Measurements from ENCODE around the gene KCNG2.
"Not testable (repeated sequence)": the region's sequence is repeated elsewhere in the genome, so short reads cannot be mapped to it uniquely, and the experiment has no call there.

KCNG2 gene

DNA sequence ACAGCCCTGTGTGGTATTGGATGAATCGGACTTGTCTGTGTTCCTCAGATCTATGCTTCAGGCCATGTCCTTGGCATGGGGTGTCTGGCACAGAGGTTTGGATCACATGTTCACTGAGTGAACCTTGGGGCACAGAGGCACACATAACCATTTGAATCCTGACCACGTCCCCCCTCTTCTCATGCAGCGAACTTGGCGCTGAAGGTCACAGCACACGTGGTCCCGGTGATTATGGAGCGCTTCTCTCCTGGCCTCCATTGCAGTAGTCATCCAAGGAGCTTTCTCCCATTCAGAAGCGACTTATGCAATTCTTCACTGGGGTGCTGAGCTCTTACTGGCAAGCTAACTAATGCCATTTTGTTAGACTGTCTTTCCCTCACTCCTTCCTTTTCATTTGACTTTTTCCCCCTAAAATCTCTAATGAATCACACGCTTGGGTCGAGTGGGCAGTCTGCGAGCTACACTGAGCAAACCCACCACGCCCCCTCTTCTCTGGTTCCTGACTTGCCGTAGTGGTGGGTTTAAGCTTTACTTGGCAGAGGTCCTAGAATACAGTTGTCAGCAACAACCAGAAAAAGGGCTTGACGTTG is 59.4 kb downstream of the KCNG2 start:
- TF ChIP-seq, protein P1, sequence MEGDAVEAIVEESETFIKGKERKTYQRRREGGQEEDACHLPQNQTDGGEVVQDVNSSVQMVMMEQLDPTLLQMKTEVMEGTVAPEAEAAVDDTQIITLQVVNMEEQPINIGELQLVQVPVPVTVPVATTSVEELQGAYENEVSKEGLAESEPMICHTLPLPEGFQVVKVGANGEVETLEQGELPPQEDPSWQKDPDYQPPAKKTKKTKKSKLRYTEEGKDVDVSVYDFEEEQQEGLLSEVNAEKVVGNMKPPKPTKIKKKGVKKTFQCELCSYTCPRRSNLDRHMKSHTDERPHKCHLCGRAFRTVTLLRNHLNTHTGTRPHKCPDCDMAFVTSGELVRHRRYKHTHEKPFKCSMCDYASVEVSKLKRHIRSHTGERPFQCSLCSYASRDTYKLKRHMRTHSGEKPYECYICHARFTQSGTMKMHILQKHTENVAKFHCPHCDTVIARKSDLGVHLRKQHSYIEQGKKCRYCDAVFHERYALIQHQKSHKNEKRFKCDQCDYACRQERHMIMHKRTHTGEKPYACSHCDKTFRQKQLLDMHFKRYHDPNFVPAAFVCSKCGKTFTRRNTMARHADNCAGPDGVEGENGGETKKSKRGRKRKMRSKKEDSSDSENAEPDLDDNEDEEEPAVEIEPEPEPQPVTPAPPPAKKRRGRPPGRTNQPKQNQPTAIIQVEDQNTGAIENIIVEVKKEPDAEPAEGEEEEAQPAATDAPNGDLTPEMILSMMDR (conservative IDR thresholded peaks at IDR 0.05; ENCODE audit: control insufficient read depth, insufficient read depth, low read depth, low read length): no peak
- no peak overlapping the region for H3K4me3 ChIP-seq (ENCODE audit: control insufficient read depth, low read depth, low read length)
- peak; percentile 70 for DNase-seq (ENCODE audit: low read depth)

DNA sequence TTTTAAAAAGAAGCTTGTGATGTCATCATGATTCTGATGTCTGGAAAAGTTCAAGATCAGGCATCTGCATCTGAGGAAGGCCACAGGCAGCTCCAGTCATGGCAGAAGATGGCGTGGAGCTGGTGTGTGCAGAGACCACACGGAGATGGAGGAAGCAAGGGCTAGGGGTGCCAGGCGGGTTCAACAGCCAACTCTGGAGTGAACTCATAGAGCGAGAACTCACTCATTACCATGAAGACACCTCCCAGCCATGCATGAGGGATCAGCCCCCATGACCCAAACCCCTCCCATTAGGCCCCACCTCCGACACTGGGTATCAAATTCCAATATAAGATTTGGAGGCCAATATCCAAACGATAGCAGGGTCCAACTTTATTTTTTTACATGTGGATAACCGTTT is 61.6 kb downstream of the KCNG2 start:
- TF ChIP-seq, protein P1 (conservative IDR thresholded peaks at IDR 0.05; ENCODE audit: control insufficient read depth, insufficient read depth, low read depth, low read length): no peak
- H3K4me3 ChIP-seq (ENCODE audit: control insufficient read depth, low read depth, low read length): no peak overlapping the region

GRCh38 chr18:79861687-79862086 is 63.9 kb downstream of the KCNG2 start:
- TF ChIP-seq, protein P1 (conservative IDR thresholded peaks at IDR 0.05; ENCODE audit: control insufficient read depth, insufficient read depth, low read depth, low read length): no peak
- H3K4me3 ChIP-seq (ENCODE audit: control insufficient read depth, low read depth, low read length): no peak overlapping the region
- no peak for DNase-seq (ENCODE audit: low read depth)

More for the DNA sequence above, 61.6 kb downstream of the KCNG2 start:
- no peak for DNase-seq (ENCODE audit: low read depth)

GRCh38 chr18:79862562-79862961 is 64.8 kb downstream of the KCNG2 start:
- no peak overlapping the region for H3K4me3 ChIP-seq (ENCODE audit: control insufficient read depth, low read depth, low read length)
- TF ChIP-seq, protein P1 (conservative IDR thresholded peaks at IDR 0.05; ENCODE audit: control insufficient read depth, insufficient read depth, low read depth, low read length): no peak
- DNase-seq (ENCODE audit: low read depth): no peak

- TF ChIP-seq, protein P1 (conservative IDR thresholded peaks at IDR 0.05; ENCODE audit: control insufficient read depth, insufficient read depth, low read depth, low read length): no peak
- H3K4me3 ChIP-seq (ENCODE audit: control insufficient read depth, low read depth, low read length): no peak overlapping the region
Observed at GRCh38 chr18:79863161-79864005, 65.6 kb downstream of the KCNG2 start.

GRCh38 chr18:79864006-79864725 is 66.4 kb downstream of the KCNG2 start:
- no peak overlapping the region for H3K4me3 ChIP-seq (ENCODE audit: control insufficient read depth, low read depth, low read length)
- DNase-seq (ENCODE audit: low read depth): no peak
- TF ChIP-seq, protein P1 (conservative IDR thresholded peaks at IDR 0.05; ENCODE audit: control insufficient read depth, insufficient read depth, low read depth, low read length): no peak

More at GRCh38 chr18:79863161-79864005, 65.6 kb downstream of the KCNG2 start:
- DNase-seq (ENCODE audit: low read depth): no peak

- DNase-seq (ENCODE audit: low read depth); H3K4me3 ChIP-seq (ENCODE audit: control insufficient read depth, low read depth, low read length): not testable (repeated sequence)
Observed at GRCh38 chr18:79864955-79865354, 67.2 kb downstream of the KCNG2 start.

DNA sequence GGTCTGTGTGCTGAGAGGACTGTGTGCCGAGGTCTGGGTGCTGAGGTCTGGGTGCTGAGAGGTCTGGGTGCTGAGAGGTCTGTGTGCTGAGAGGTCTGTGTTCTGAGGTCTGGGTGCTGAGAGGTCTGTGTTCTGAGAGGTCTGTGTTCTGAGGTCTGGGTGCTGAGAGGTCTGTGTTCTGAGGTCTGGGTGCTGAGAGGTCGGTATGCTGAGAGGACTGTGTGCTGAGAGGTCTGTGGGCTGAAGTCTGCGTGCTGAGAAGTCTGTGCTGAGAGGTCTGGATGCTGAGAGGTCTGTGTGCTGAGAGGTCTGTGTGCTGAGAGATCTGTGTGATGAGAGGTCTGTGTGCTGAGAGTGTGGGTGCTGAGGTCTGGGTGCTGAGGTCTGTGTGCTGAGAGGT is 68.2 kb downstream of the KCNG2 start:
- not testable (repeated sequence) for H3K4me3 ChIP-seq (ENCODE audit: control insufficient read depth, low read depth, low read length); DNase-seq (ENCODE audit: low read depth)

Data from fibroblast of mammary gland (primary cell).